NCI-H446 treated with DMSO at 0.1 percent for 48 hours (cell line): ENCODE results near the gene AGAP3.
A peak's percentile ranks its signal among the peaks of the same experiment; 100 is the strongest.

Source experiments
- DNase-seq: peaks from one replicate; lab custom pipeline; 2025; lab: John Stamatoyannopoulos, UW

AGAP3 gene

DNA sequence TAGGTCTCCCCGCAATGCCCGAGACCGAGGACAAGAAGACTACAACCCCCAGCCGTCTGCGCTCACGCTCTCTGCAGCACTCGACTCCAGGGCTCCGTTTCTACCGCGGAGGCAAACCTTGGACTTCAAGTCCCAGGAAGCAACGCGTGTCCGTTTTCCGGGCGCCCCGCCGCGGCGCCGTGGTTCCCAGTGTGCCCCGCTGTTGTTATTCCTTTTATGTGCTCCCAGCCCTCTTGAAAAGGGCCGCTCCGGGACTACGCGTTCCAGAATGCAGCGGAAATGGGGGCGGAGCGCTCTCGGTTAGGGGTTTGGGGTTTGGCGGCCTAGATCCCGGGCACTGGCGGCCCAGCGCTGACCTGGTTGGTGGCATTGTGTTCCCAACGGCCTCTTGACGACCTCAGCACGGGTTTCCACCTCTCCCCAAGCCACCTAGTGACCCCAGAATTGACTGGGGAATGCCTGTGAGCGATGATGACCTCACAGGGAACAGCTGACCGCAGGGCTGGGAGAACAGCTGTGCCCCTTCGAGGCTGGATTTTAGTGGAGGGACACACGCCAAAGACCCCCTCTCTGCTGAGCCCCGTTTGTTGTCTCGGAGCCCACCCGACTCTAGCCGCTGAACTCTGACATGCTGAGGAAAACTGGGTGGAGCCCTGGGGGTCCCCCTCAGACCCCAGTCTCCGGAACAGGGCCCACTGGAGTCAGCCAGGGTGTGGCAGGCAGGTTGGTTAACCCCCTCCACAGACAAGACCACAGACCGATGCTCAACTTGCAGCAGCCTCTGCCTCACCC lies 28.1 kb upstream of the AGAP3 start:
- peak; percentile 98 for DNase-seq

- DNase-seq = no peak
Observed at GRCh38 chr7:151058781-151059366, 27.4 kb upstream of the AGAP3 start.

- peak; percentile 16 for DNase-seq
Observed at GRCh38 chr7:151059367-151060112, 26.7 kb upstream of the AGAP3 start, which contains the start of gene SLC4A2. Gene SLC4A2 (plus strand): TSS chr7:151059589. CDS start chr7:151061988, 2,399 bp downstream.

GRCh38 chr7:151060113-151060415 lies 26.2 kb upstream of the AGAP3 start:
- DNase-seq = no peak

GRCh38 chr7:151060416-151061212 lies 25.7 kb upstream of the AGAP3 start:
- no peak for DNase-seq

GRCh38 chr7:151061213-151062110 lies 24.8 kb upstream of the AGAP3 start:
- no peak for DNase-seq

GRCh38 chr7:151062111-151062398 lies 24.2 kb upstream of the AGAP3 start:
- DNase-seq = no peak

GRCh38 chr7:151062399-151063211 lies 23.7 kb upstream of the AGAP3 start:
- DNase-seq = no peak

DNA sequence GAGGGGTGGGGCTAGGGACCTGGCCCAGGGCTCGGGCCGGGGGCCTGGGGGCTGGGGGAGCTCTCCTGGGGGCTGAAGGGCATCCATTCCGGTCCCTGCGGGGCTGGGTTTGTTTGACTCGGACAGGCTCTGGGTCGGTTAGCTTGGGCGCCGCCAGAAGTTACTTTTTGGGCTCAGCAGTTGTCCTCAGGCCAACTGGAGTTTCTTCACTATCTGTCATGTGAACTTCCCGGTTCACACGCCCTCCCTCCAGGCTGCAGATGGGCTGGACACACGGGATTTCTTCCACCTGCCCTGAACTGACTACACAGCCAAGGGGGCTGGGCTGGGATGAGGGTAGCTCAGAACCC lies 23.1 kb upstream of the AGAP3 start:
- DNase-seq = no peak

GRCh38 chr7:151064454-151064853 lies 21.8 kb upstream of the AGAP3 start:
- no peak for DNase-seq

DNA sequence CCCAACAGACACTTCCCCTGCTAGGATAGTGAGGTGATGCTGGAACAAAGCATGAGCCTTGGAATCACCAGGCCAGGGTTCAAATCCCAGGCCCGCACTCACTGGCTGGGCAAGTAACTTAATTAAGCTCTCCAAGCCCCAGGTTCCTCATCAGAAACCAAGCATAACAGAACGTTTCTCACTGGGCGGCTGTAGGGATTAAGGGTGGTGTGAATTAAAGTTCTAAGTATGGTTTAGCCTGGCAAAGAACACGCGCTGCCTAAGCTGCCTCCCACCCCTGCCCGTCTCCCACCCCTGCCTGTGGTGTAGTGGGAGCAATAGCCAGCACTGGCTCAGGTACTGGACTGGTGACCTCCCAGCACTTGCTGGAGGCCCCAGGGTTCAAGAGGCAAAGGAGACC lies 21.3 kb upstream of the AGAP3 start:
- no peak for DNase-seq

DNA sequence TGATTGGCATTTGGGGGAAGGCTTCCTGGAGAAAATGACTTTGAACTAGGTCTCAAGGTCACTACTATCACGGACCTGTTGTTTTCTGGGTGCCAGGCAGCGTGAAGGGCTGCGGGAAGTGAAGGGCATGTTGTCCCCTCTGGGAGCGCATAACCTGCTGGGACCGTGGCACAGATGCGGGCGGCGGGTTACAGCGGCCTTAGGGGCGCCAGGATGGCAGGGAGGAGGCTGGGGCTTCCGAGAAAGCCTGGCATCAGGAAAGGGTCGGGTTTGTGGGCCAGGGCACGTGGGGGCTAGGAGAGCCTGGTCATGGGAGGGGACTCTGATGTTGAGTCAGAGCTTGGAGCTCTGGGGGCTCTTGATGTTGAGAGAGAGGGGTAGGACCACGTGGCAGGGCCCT lies 20.8 kb upstream of the AGAP3 start:
- no peak for DNase-seq

DNA sequence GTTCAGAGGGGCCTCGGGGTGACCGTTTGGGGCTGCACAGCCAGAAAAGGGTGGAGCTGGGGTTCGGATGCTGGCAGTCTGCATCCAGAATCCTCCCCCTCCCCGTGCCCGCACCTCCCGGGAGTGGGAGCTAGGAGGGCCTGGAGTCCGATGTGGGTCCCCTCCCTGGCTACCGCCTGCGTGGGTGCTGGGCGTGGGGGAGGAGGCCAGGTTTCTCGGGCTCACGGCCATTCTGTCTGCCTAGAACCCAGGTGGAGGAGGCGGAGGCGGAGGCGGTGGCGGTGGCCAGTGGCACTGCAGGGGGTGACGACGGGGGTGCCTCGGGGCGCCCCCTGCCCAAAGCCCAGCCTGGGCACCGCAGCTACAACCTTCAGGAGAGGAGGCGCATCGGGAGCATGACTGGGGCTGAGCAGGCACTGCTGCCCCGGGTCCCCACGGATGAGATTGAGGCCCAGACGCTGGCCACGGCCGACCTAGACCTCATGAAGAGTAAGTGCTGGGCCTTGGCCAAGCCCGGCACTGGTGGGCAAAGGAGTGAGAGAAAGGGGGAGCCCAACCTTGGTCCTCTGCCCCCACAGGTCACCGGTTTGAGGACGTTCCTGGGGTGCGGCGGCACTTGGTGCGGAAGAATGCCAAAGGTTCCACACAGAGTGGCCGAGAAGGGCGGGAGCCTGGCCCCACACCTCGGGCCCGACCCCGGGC lies 19.9 kb upstream of the AGAP3 start:
- no peak for DNase-seq

GRCh38 chr7:151068069-151068773 lies 18.1 kb upstream of the AGAP3 start:
- no peak for DNase-seq

DNA sequence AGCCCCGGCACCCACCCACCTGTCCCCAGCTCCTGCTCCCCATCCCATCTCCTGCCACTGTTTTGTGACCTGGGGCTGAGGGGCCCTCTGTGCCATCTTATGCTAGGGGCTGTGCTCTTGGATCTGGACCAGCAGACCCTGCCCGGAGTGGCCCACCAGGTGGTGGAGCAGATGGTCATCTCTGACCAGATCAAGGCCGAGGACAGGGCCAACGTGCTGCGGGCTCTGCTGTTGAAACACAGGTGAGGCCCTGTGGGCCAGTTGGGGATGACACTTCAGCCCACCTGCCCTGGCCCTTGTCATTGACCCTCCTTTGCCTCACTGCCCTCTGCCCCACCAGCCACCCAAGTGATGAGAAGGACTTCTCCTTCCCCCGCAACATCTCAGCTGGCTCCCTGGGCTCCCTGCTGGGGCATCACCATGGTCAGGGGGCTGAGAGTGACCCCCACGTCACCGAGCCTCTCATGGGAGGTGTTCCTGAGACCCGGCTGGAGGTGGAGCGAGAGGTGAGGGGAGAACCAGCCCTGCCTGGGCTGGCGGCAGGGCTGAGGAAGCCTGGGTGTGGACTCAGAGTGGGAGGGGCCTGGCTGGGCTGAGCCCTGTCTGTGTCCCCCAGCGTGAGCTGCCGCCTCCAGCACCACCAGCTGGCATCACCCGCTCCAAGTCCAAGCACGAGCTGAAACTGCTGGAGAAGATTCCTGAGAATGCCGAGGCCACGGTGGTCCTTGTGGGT lies 16.3 kb upstream of the AGAP3 start:
- DNase-seq = no peak

GRCh38 chr7:151070574-151070960 lies 15.7 kb upstream of the AGAP3 start:
- DNase-seq = no peak

GRCh38 chr7:151071032-151071866 lies 15.0 kb upstream of the AGAP3 start:
- no peak for DNase-seq

- no peak for DNase-seq
Observed at GRCh38 chr7:151073990-151074389, 12.3 kb upstream of the AGAP3 start.
